Measurements from ENCODE around the gene GOLIM4.

GOLIM4 gene

DNA sequence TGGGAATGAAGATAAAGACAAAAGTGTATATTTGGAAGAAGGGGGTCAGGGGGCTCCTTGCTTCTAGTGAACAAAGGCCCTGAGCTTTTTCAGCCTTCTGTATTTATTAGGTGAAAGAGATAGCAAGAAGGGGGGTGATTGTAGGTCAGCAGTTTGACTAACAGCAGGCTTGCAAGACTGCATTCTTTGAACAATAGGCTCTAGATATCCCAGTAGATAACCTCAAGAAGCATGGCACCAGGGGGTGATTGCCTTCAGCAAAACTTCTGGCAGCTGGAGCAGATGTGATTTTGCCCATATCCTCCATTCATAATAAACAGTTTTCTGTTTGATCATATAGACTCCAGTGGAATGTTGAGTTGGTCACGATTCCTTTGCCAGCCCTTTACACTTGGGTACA, 31.7 kb upstream of the GOLIM4 start:
- no peak overlapping the region for H3K4me3 ChIP-seq (ENCODE audit: low read depth, low read length)
- TF ChIP-seq, protein P1, sequence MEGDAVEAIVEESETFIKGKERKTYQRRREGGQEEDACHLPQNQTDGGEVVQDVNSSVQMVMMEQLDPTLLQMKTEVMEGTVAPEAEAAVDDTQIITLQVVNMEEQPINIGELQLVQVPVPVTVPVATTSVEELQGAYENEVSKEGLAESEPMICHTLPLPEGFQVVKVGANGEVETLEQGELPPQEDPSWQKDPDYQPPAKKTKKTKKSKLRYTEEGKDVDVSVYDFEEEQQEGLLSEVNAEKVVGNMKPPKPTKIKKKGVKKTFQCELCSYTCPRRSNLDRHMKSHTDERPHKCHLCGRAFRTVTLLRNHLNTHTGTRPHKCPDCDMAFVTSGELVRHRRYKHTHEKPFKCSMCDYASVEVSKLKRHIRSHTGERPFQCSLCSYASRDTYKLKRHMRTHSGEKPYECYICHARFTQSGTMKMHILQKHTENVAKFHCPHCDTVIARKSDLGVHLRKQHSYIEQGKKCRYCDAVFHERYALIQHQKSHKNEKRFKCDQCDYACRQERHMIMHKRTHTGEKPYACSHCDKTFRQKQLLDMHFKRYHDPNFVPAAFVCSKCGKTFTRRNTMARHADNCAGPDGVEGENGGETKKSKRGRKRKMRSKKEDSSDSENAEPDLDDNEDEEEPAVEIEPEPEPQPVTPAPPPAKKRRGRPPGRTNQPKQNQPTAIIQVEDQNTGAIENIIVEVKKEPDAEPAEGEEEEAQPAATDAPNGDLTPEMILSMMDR (IDR thresholded peaks at IDR 0.05; ENCODE audit: borderline replicate concordance, insufficient read depth, low read depth, low read length) = no peak

DNA sequence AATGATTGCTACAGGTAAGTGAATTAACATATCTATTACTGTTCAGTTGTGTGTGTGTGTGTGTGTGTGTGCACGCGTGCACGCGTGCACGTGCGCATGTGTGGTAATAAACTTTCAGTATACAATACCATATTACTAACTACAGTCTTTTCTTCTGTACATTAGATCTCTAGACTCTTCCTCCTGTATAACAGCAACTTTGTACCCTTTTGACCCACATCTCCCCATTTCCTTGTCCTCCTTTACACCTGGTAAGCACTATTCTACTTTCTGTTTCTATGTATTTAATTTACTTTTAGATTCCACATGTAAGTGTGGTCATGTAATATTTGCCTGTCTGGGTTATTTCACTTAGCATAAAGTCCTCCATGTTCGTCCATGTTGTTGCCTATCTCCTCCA, 29.1 kb upstream of the GOLIM4 start:
- no peak overlapping the region for H3K4me3 ChIP-seq (ENCODE audit: low read depth, low read length)
- TF ChIP-seq, protein P1 (IDR thresholded peaks at IDR 0.05; ENCODE audit: borderline replicate concordance, insufficient read depth, low read depth, low read length) = no peak

GRCh38 chr3:168124291-168124690, 28.6 kb upstream of the GOLIM4 start:
- TF ChIP-seq, protein P1 (IDR thresholded peaks at IDR 0.05; ENCODE audit: borderline replicate concordance, insufficient read depth, low read depth, low read length) = no peak
- H3K4me3 ChIP-seq (ENCODE audit: low read depth, low read length) = no peak overlapping the region

DNA sequence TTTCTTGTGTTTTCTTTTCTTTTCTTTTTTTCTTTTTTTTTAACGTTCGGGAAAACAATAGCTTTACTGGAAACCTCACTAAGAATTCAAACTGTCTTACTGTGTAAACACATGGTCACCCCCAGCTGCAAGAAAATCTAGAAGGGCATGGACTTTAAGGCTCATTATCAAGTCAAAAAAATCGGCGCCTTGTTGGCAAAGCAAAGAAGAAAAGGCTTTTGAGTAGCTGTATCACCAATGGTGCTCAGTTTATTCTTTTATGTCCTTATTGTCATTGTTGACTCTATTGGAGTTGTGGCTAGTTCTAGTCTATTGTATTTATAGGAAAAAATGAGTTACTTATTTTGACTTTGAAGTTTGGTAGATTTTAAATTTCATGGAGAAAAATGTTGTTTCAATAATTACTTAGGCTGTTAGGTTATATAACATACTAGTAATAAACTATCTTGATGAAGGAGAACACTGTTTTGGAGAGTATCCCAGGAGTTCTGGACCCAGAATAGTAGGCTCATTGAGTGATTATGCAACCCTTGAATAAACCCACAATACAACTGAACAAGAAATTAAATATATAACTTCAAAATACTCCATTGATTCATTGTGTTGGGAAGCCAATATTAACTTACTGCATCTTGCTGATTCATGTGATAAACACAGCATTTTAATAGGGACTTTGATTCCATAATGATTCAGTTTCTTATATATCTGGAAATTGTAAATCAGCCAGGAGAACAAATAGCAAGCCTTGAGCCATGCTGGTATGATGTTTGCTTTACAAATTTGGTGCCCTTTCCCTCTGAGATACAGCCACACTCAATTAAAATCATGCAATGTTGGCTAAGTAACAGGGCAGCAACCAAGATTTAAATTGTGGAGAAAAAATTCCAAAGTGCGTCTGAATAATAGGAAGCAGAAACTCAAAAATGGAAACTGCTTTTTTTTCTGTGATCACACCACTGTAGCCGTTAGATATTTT, 27.8 kb upstream of the GOLIM4 start:
- TF ChIP-seq, protein P1 (IDR thresholded peaks at IDR 0.05; ENCODE audit: borderline replicate concordance, insufficient read depth, low read depth, low read length) = no peak
- no peak overlapping the region for H3K4me3 ChIP-seq (ENCODE audit: low read depth, low read length)

- H3K4me3 ChIP-seq (ENCODE audit: low read depth, low read length) = no peak overlapping the region
- TF ChIP-seq, protein P1 (IDR thresholded peaks at IDR 0.05; ENCODE audit: borderline replicate concordance, insufficient read depth, low read depth, low read length) = no peak
Measured at GRCh38 chr3:168121184-168122017, 25.7 kb upstream of the GOLIM4 start.

DNA sequence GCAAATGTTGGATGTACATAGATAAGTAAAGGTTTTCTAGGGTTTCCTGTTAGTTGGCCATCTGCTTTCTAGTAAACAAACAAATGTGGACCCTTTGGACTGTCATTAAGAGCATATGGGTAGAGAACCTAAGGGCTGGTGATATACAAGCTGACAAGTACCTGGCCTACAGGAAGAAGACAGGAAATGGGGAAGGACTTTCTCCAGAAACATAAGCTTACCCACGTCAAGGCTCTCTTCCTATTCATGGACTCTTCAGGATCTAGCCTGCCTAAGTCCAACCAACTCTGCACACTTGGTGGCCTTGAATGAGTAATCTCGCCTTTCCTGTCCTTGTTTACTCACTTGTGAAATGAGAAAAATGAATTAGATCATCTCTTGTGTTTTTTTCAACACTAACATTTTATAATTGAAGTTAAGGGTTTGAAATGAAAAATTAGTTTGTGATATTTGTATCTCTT, 22.2 kb upstream of the GOLIM4 start:
- no peak overlapping the region for H3K4me3 ChIP-seq (ENCODE audit: low read depth, low read length)
- TF ChIP-seq, protein P1 (IDR thresholded peaks at IDR 0.05; ENCODE audit: borderline replicate concordance, insufficient read depth, low read depth, low read length) = no peak

Data from GM12875 (cell line).